Erythroblast (primary cell): Measurements from ENCODE around the gene ZNF880.

Source experiments
- GATA1 ChIP-seq: IDR thresholded peaks from 2 replicates; pipeline ENCODE4 v1.6.1; 2011; ENCODE audit warnings: low read depth, mild to moderate bottlenecking, control low read depth, low read length, moderate library complexity
- POLR2A ChIP-seq: IDR thresholded peaks from 2 replicates; pipeline ENCODE4 v1.6.1; 2011; ENCODE audit warnings: mild to moderate bottlenecking, low read length

DNA sequence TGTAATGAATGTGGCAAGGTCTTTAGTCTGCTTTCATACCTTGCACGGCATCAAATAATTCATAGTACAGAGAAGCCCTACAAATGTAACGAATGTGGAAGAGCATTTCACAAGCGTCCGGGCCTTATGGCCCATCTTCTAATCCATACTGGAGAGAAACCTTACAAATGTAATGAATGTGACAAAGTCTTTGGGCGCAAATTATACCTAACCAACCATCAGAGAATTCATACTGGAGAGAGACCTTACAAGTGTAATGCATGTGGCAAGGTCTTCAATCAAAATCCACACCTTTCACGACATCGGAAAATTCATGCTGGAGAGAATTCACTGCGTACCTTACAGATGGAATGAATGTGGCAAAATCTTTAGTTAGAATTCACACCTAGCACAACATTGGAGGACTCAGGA lies 3.3 kb upstream of the ZNF880 start:
- TF ChIP-seq POLR2A: no peak
- no peak for TF ChIP-seq GATA1
